Body of pancreas (tissue), 4 donors: ENCODE data around the gene OST4.

Experiments used
- CTCF ChIP-seq, 7 experiments: fragments of 450-650 bp in 4 of 7; fragments of 200-600 bp in 3 of 7; sonication (generic) in 3 of 7; IDR thresholded peaks; one replicate each; pipeline ENCODE4 v1.5.1; 2016 to 2019; ENCODE audit warnings: antibody characterized with exemption in 7 of 7
- POLR2A ChIP-seq, 3 donors: fragments of 450-650 bp; IDR thresholded peaks; one replicate each; pipeline ENCODE4 v1.6.1; 2016; ENCODE audit warnings: antibody characterized with exemption in 3 of 3, mild to moderate bottlenecking in 2 of 3

GRCh38 chr2:27038631-27039339, 32.7 kb downstream of the OST4 start:
- TF ChIP-seq POLR2A (IDR thresholded peaks at IDR 0.05) (no peak), CTCF (IDR thresholded peaks at IDR 0.05) (no peak)
